HFFc6 (cell line): ENCODE measurements around the gene DENND1A. TPM values are rescaled to one million over a fixed set of nuclear protein-coding genes. Genes with fewer than 3 reads are reported as not detected.

ENCODE experiments used
- DNase-seq: peaks from one replicate; pipeline ENCODE4 v3.0.0-alpha.2; 2018
- H3K27ac Mint-ChIP-seq: 2 replicates; pipeline ENCODE4 v1.8.0; 2020; ENCODE audit warnings: mild to moderate bottlenecking, mixed read lengths
- H3K27me3 Mint-ChIP-seq: 2 replicates; pipeline ENCODE4 v1.8.0; 2021; ENCODE audit warnings: mild to moderate bottlenecking, moderate library complexity, mixed read lengths; ENCODE audit not compliant: insufficient read depth
- H3K36me3 Mint-ChIP-seq: 2 replicates; pipeline ENCODE4 v1.8.0; 2021; ENCODE audit warnings: low read depth, mixed read lengths
- H3K4me1 Mint-ChIP-seq: 2 replicates; pipeline ENCODE4 v1.8.0; 2020; ENCODE audit warnings: low read depth, mixed read lengths
- H3K4me3 Mint-ChIP-seq: 2 replicates; pipeline ENCODE4 v1.8.0; 2020; ENCODE audit warnings: mild to moderate bottlenecking, moderate library complexity, mixed read lengths
- H3K9me3 Mint-ChIP-seq: 2 replicates; pipeline ENCODE4 v1.8.0; 2020; ENCODE audit warnings: mild to moderate bottlenecking, mixed read lengths
- total RNA-seq, 6 experiments: library from RNA; stranded (reverse); fragmentation: NEBNext Ultra II Directional; extraction: Animal tissue kit (Norgen Biotek cat#: 25700); gene quantifications; 2 replicates in 1 of 6; 3 replicates in 5 of 6; pipeline ENCODE4 v1.2.3, GENCODE V29; 2021
- TF ChIP-seq, protein P1 (sequence below): fragments of 200-600 bp; sonication (generic); IDR thresholded peaks from 2 replicates; pipeline ENCODE4 v1.5.0; 2021; ENCODE audit warnings: antibody characterized with exemption, mild to moderate bottlenecking

The DENND1A gene
- total RNA-seq, 6 experiments from 2014 or later = 25.4 to 38.3 (median 30.3) TPM

DNA sequence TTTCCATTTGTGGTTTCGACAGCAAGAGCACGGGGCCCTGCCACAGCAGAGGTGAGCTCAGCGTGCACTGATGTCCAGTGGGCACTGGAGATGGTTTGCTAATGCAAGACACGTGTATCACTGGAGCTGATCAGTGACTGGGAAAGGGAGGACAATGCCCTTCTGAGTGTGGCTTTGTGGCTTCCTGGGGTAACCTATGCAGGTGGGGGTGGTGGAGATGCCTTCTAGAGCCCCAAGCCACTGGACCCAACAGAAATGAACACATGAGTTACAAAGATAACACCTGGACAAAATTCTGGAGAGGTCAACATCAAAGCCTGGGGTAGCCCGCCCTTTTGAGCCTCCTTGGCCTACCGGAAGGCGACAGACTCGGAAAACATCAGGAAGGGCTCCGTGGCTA, 312.6 kb downstream of the DENND1A start:
- Mint-ChIP-seq H3K9me3 (no peaks in the 10 kb centered on the region), H3K36me3 (peaks cover 12% of the 10 kb centered on the region), H3K27me3 (peaks cover 3% of the 10 kb centered on the region), H3K4me1 (peaks cover 7% of the 10 kb centered on the region), H3K27ac (no peak overlapping the region), H3K4me3 (no peak overlapping the region)
- DNase-seq = no peak
- TF ChIP-seq, protein P1, sequence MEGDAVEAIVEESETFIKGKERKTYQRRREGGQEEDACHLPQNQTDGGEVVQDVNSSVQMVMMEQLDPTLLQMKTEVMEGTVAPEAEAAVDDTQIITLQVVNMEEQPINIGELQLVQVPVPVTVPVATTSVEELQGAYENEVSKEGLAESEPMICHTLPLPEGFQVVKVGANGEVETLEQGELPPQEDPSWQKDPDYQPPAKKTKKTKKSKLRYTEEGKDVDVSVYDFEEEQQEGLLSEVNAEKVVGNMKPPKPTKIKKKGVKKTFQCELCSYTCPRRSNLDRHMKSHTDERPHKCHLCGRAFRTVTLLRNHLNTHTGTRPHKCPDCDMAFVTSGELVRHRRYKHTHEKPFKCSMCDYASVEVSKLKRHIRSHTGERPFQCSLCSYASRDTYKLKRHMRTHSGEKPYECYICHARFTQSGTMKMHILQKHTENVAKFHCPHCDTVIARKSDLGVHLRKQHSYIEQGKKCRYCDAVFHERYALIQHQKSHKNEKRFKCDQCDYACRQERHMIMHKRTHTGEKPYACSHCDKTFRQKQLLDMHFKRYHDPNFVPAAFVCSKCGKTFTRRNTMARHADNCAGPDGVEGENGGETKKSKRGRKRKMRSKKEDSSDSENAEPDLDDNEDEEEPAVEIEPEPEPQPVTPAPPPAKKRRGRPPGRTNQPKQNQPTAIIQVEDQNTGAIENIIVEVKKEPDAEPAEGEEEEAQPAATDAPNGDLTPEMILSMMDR = no peak

- peaks cover 3% of the 10 kb centered on the region for H3K27me3 Mint-ChIP-seq
- TF ChIP-seq, protein P1 = no peak
- H3K9me3 Mint-ChIP-seq = no peaks in the 10 kb centered on the region
- no peak overlapping the region for H3K4me3 Mint-ChIP-seq
- H3K4me1 Mint-ChIP-seq = peaks cover 12% of the 10 kb centered on the region
- DNase-seq = no peak
- H3K36me3 Mint-ChIP-seq = peaks cover 12% of the 10 kb centered on the region
- H3K27ac Mint-ChIP-seq = no peak overlapping the region
Observed at GRCh38 chr9:123616707-123617106, 313.2 kb downstream of the DENND1A start.

DNA sequence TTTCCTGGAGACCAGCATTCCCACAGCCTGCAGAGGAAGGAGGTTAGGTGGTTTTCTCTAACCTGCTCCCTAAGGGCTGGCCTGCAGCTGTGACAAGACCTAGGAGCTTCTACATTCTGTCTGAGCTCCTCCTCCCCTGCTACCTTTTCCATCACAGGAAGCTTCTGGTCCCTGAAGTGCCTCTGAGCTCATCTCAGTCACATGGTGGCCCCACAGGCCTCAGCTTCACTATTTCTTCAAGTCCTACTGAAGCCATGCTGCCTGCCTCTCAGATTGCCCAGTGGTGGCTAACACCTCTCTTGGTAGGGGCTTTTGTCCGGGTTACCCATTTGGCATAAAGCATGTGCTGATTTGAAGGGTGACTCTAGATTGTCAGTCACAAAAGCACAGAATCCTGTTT, 314.5 kb downstream of the DENND1A start:
- peaks cover 3% of the 10 kb centered on the region for H3K27me3 Mint-ChIP-seq
- H3K4me3 Mint-ChIP-seq = no peak overlapping the region
- no peak overlapping the region for H3K27ac Mint-ChIP-seq
- DNase-seq = no peak
- H3K4me1 Mint-ChIP-seq = peaks cover 22% of the 10 kb centered on the region
- TF ChIP-seq, protein P1 = no peak
- H3K36me3 Mint-ChIP-seq = peaks cover 12% of the 10 kb centered on the region
- no peaks in the 10 kb centered on the region for H3K9me3 Mint-ChIP-seq

DNA sequence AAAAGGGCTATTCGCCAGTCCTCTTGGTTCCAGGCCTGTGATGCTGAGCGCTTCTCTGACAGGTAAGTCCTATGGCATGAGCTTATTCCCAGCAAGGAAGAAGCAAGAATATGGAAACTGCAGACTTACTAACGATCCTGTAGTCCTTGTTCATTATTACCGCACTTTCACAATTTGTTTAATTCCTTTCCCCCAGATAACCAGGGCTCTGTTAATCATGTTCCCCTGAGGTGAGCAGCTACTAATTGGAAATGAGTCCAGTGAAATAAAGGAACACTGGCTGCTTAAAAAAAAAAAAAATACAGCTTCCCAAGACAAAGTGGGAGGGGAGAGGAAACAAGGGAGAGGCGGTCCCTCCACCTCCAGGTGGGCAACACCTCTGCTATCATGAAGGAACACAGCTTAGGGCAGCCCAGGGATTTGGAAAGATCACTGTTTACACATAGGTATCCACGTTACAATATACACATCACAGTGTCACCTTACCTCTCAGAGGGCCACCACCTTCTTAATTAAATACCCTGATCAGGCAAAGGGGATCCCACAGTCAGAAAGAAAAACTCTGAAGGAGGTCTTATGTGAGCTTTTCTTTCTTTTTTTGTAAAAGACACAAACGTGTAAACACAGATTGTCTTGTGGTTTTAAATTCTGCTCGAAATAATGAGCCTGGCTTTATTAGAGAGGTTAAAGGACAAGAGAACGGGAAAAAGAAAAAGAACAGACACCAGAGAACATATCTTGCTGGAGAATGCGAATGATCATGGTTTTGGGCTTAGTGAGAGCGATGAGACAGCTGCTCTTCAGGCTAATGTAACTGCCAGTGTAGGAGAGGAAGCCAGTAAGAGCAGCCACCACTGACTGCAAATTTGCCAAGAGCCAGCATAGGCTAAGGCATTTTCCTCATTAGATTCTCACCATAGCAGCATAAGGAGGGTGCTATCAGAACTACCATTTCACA, 315.3 kb downstream of the DENND1A start:
- H3K36me3 Mint-ChIP-seq = peaks cover 12% of the 10 kb centered on the region
- no peak overlapping the region for H3K27ac Mint-ChIP-seq
- peaks cover 3% of the 10 kb centered on the region for H3K27me3 Mint-ChIP-seq
- TF ChIP-seq, protein P1 = no peak
- peaks cover 19% of the 10 kb centered on the region for H3K4me1 Mint-ChIP-seq
- H3K4me3 Mint-ChIP-seq = no peak overlapping the region
- no peak for DNase-seq
- no peaks in the 10 kb centered on the region for H3K9me3 Mint-ChIP-seq

GRCh38 chr9:123611226-123611625, 318.7 kb downstream of the DENND1A start:
- no peaks in the 10 kb centered on the region; the same call in none of the 2 replicates for H3K27me3 Mint-ChIP-seq
- H3K36me3 Mint-ChIP-seq = peaks cover 6% of the 10 kb centered on the region; the same call in 1 of the 2 replicates
- TF ChIP-seq, protein P1 = no peak
- H3K4me3 Mint-ChIP-seq = no peak overlapping the region
- H3K27ac Mint-ChIP-seq = peak overlapping the region; percentile 62
- no peaks in the 10 kb centered on the region for H3K9me3 Mint-ChIP-seq
- peaks cover 19% of the 10 kb centered on the region for H3K4me1 Mint-ChIP-seq
- peak; percentile 4 for DNase-seq
